Stimulated activated CD4-positive, alpha-beta T cell treated with anti-CD3 and anti-CD28 coated beads, TNF-alpha, amount 100 ng/mL, for 4 hours (primary cell): ENCODE measurements around the gene KLF15.

Experiments
- DNase-seq, 3 experiments: peaks; one replicate each; pipeline ENCODE4 v3.0.0-alpha.2; 2020; ENCODE audit warnings: low read depth in 3 of 3

KLF15 gene

DNA sequence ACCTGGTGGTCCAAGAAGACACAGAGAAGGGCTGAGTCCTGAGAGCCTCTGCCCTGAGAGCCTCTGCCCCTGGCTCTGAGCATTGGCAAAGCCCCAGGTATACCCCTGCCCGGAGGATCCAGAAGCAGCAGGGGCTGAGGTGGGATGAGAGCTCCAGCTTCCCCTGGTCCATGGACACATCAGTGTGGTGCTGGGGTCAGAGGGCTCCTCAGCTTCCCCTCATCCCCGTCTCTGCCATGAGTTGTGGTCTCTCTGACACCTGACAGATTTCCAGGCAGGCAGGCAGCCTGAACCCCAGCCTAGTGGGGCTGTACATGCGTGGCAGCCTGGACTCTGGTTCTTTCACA is 3.5 kb upstream of the KLF15 start:
- DNase-seq: no peak

DNA sequence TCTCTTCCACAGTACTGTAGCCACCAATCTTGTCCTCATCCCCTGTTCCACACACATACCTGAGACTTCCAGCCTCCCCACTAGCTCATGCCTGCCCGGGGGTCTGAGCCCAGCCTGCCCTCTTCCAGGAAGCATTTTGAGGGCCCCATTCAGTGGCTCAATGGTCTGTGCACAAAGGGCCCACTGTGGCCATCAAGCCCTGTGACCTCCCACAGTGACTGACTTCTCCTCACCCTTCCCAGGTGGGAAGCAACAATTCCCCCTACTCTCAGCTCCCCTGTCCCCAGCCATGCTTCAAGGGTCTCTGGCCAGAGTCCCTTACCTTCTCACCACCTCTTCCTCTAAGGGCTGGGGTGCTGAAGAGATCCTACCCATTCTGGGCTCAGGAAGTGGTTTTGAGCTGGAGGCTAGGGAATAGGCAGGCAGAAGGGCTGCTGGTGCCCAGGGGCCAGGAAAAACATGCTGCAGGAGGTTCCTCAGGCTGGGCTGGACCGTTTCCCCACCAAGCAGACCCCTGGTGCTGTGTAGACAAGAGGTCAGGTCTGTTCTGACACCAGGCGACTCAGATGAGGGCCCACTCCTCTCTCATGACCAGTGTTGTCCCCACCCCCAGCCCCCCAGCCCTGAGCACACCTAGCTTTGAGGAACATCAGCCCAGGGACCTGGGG is 3.0 kb upstream of the KLF15 start:
- DNase-seq: no peak

DNA sequence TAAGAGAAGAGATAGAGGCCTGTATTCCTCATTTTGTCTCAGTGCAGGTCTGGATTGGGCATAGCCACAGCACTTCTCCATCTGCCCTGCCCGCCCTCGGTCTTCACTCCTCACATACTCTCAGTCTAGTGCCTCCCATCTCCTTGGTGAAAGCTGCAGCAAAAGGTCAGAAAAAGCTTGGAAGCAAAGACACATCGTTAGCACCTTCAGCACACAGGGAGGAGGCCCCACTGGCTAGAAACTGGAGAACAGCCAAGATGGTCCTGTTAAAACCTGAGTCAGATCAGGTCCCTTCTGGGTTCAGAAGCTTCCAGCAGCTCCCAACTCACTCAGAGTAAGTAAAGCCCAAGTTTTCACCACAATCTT is 1.6 kb upstream of the KLF15 start:
- DNase-seq: no peak

DNA sequence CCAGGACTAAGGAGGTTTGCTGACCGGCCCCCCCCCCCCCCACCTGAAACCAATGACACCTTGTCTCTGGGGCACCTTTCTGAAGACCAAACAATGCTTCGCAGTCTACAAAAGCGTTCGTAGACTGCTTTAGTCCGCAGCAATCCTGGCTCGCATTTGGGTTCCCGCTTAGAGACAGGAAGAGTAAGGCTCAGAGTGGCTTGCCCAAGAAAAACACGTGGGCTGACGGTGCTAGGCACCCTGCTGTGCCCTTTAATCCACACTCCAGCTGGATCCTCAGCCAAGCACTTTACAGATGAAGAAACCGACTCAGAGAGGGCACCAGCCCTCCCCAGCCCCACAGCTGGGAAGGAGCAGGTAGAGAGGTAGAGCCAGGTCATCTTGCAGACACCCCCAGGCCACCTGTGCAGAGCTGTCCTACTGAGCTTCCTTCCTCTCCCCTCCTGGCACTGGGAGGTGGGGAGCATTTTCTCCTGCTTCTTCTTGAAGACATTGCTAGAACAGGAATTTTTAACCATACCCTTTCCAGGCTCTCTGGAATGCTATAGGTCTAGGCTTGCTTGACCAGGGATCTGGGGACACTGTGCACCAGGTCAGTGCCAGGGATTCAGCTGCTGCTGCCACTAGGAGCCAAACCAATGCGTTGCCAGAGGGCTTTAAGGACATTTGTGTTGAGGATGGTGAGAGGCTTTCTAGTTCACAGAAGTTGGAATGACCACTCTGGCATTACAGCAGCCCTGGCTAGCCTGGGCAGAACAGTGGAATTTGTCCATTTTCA is 1.0 kb upstream of the KLF15 start:
- DNase-seq: no peak

DNA sequence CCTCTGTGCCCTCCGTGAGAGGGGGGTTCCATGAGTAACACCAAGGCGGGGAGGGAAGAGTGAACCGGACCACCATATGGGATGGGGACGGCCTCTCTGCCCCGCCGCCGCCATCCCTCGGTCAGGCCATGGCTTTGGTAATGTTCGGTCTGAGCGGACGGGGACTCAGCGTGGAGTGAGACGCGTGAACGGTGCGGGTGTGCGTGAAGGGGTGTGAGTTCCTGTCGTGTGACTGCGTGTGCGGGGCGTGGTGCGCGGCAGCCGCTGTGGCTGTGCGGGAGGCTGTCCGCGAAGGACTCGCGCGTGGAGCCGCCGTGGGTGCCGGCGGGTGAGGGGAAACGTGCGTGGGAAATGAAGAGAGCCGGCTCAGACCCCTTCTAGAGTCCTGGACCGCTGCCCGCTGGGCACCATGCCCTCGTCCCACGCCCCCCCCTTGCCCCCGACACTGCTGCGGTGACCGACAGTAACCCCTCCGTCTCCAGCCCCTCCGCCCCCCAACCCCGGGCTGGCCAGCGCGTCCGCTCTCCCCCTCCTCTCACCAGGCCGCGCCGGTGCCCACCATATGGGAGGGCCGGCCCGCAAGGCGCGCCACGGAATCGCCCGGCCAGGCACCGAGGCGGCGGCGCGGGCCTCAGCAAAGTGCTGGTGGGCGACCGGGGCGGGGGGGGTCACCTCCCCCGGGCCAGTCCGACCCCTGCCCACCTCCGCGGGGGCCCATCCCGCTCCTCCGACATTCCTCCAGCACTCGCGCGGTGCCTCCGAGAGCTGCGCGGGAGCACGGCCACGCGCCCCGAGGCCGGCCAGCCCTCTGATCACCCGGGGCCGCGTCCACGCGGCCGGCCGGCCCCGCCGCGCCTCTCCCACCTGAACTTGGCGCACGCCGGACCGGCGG is 589 bp downstream of the KLF15 start:
- DNase-seq: no peak

DNA sequence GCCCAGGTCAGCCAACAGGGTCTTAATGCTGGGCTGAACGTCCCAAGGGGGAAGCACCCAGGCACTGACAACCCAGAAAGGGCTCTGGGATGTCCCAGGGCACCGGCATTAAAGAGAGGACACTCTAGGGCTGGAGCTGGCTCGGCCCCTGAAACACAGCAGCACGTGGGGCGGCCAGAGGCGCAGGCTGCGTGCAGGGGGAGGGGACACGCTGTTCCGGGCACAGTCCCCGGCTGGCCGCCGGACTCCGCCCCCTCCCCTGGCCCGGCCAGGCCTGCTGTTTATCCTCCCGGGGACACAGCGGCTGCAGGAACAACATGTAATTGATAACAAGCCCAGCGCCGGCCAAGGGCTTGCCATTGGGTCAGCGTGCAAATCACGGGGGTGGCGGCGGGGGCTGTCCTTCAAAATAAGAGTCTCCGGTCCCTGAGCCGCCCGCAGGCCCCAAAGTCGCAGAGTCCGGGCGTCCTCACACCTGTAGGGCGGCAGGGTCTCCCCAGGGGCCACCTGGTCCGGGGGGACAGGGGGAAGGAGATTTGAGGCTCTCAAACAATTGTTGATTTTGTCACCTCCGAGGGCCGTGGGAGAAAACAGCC is 1.3 kb downstream of the KLF15 start:
- DNase-seq: no peak

DNA sequence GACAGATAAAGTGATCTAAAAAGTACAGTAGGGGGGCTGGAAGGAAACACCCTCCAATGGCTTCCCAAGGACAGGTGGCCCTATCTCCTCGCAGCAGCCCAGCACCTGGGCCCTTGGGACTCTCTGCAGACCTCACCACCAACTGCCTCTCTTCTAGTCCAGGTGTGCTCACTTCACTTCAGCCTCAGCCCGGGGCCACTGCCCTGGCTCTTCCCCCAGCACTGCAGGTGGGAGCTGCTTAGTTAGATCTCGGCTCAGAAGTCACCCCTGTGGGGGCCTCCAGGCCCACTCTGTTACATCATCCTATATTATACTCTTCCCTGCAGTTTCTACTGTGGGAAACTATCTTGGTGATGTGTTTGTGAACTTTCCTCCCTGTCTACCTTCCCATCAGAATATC is 2.0 kb downstream of the KLF15 start:
- DNase-seq: no peak

DNA sequence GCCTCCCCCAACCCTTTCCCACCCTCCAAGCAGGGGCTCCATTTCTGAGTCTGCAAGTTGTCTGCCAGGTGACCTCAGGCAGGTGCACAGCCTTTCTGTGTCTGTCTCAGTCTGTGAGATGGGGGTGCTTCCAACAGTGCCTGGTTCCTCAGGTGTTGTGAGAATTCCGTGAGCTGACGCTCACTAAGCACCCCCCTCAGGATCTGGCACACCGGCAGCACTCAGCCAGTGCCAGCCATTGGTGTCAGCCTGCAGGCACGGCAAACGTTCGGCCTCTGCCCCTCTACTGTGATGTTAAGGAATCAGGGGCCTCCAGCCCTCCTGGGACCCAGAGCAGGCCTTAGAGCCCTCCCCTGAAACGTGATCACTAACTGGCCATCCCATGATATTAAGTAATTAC is 2.4 kb downstream of the KLF15 start:
- no peak for DNase-seq

DNA sequence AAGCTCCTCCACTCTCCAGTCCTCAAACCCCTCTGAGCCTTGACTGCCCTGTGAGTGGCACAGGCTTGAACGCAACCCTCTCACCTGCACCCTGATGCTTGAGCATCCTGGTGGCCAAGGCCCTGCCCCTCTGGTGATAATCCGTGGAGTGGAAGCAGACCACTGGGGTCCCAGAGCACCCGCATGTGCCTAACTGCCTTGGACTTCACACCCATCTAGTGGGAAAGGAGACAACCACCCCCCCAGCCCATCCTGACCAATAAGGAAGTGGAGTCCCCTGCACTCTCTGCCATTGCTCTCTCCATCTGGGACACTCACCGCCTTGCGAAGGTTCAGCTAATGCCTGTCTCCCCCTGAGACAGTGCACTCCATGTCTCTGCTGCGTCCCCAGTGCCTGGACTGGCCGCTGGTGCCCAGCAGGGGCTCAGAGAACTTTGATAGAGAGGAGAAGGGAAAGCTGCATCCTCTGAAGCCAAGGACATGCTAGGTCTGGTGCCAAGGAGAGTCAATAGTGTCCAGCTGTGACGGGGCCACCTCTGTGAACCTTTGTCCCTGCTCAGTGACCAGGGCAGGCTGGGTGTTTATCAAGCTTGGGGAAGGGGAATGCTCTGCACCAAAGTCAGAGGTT is 3.4 kb downstream of the KLF15 start:
- no peak for DNase-seq

DNA sequence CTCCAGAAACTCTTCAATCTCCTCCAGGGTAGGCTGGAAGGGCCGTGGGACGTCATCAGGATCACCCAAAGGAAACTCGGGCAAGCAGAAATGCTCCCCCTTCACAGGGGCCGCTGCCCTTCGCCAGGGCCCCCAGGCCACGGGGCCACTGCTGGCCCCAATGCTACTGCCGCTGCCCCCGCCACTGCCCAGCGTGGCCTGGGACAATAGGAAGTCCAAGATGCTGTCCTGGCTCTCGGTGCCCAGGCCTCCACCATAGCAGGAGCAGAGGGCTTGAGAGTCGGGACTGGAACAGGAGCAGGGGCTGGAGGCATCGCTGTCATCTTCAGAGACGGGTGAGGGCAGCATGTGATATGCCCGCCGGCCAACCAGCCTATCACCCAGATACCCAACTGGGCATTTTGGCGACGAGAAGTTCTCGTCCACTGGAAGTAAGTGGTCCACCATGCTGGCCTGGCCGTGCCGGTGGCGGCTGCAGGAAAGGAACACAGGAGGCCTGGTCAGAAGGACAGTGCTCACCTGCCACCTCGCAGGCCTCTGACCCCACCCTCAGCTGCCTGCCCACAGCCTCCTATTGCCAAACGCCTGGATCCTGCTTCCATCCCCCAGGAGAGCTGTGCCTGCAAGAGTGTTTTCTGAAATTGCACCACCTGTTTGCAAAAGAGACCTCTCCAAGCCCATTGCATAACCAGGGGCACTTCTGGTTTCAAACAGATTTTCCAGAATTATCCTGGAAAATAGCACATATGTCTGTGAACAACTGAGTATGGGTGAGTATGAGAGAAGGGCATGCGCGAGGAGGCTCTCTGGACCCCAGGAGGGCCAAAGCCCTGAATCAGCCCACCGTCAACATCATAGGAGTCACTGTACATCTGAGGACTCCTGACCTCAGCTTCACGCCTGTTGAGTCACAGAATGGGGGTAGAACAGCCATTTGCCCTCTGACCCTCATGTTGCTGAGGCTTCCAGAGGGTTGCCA is 4.4 kb downstream of the KLF15 start:
- no peak for DNase-seq

DNA sequence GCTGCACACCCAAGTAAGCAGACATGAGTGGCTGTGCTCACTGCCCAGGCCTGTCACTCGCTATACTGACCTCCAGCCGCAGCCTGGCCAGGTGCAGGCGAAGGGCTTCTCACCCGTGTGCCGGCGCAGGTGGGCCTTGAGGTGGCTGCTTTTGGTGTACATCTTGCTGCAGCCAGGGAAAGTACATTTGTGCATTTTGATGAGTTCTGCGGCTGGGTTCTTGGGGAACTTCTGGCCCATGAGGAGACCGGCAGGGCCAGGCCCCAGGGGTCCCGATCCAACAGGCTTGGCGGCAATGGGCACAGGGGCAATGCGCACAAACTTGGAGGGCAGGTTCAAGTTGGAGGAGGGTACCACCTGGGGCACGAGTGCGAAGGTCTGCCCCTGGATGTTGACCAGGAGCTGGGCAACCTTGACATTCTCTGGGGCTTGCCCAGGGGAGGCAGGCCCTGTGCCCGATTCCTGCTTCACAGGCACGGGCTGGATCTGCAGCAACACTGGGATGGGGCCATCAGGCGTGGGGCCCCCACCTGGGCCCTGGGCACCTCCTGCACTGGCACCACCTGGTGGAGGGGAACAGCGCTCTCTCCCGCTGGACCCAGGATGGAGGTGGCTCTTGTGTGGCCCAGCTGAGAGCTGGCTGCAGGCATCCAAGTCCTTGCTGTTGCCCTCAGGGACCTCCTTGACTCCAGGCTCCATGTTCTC is 5.3 kb downstream of the KLF15 start:
- DNase-seq: no peak

DNA sequence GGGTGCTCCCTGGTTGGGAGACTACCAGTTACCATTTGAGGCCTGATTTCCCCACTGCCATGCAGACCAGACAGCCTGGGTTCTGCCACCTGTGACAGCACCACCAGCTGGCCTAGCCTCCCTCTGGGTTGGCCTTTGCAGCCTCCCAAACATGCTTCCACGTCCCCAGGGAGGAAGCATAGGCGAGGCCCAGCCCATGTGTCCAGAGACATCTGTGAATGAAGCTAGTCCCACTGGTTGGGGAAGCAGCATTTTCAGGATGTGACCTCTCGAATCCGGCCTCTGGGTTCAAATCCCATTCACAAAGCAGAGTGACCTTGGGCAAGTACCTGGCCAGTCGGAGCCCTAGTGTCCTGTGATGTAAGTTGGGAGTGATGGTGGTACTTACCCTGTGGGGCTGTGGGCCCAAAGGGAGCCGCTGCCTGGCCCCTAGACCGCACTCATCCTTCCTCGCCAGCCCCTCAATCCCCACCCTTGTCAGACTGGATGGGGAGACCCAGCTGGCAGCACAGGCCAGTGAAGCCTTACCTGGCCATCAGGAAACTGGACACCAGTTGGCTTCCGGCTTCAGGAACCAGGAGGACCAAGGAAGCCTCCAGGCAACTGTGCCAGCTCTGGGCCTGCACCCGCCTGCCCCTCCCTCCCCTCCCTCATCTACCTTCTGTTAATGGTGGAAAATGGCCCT is 6.0 kb downstream of the KLF15 start:
- DNase-seq: no peak

DNA sequence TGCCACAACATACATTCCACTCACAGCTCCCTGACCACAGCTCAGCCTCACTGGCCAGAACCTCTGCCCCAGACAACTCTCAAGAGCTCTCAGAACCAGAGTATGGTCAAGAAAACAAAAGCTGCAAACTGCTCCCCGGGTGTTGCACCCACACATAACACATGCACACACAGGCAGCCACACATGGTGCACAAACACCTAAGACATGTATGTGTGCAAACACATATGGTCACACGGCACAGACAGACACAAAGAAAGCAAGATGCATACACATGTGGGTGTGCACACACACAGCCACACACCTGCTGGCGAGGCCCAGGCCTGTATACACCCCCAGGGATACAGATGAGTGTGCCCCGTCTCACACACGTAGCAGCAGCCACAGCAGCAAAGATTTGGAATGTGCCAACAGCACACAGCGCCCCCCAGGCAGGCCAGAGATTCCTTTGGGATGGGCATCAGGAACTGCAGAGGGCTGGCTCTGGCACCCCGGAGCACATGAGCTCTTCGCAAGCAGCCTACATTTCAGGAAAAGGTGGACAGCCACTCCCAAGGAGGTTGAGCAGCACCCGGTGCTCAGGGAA is 6.6 kb downstream of the KLF15 start:
- no peak for DNase-seq

DNA sequence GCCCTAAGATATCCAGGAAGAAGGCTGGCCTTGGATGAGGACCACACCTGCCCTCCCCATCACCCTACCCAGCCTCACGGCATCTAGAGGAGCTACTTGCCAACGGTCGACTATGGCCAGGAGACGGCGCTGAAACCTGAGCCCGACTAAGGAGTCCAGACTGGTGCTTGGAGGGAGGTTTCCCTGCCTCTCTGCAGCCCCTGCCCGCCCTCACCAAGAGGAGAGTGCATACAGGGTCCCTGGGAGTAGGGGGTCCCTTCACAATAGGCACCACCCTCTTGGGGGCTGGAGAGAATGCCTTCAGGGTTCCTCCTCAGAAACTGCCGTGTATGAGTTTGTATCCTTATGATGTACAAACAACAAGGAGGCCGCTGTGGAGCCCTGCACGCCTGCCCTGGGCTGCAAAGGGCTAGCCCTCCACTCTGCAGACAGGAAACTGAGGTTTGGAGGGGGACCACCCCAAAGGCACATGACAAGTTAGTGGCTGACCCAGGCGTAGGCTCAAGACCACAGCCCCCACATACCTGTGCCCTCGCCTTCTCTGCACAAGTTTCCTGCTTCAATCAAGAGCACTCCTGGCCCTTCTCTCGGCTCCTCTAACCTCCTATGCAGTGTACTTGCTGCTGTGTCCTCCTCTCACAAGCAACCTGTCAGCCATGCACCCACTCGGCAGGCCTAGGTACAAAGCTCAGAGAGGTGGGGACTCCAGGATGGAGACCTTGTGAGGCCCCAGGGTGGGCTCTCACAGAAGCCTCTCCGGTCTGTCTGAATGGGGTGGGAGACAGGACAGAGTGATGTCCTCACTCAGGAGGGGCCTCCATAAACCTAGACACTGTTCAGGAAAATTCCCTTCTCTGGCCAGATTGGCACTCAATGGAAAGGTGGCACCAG is 7.4 kb downstream of the KLF15 start:
- DNase-seq: no peak

DNA sequence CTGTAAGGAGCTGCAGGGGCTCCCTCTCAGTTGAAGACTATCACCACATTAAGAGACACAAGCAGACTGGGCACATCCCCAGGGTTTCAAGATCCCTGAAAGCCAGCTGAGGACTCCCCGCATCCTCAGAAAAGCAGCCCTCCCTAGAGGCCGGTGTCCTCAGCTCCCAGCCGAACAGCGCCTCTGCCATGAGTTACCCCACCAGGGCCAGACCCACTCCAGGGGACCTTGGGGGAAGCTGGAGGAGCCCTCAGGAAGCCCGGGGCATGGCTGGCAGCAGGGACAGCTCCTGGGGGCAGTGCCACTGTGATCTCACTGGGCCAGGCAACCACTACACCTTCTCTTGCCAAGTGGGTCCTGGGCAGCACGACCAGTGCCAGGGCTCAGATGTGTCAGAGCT is 8.1 kb downstream of the KLF15 start:
- DNase-seq: no peak

DNA sequence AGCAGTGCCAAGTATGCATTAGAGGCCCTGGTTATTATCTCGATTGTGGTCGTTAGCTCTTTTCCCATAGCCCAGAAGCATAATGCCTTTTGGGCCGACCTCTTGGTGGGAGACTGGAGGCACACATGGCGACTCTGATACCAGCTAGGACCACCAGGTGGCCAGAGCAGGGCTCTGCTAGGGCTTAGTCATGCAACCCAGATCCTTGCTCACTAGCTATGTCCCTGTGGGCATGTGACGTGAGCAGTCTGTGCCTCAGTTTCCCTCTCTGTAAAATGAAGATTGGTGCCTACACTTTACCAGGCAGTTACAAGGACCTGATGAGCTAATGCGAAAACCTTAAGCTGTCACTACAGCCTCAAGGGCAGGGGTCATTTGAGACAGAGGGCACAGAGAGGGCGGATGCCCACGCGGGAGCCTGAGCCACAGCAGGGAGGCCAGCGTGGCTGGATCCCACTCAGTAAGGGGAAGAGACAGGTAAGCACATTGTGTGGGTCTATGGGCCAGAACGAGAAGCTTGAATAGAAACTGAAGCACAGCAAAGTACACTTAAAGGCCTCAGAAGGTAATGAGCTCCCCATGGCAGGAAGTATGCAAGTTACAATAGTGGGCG is 8.8 kb downstream of the KLF15 start:
- no peak for DNase-seq

DNA sequence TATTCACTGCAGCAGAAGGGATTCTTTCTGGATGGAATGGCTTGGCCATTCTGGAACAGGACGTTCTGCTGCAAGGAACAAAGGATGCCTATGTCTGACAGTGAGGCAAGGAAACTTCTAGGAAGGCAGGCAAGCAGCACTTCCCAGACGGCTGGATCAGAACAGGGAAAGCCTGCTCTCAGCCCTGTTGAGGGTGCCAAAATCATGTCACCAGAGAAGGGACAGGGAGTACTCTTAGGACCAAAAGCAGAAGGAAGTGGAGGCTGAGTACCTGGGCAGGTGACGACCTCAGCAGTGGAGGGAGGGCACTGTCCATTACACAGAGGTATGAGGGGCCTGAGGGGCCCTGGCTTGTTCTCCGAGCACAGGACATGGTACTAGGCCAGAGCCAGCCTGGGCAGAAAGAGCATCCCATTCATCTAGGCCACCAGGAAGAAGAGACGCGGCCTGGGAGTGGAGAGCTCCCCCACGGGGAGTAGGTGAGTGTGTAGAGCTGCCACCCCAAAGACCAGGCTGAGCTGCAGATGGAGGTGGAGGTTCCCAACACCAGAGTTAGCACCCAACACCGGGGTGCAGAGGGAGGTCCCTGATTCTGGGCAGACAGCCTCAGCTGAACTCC is 9.6 kb downstream of the KLF15 start:
- DNase-seq: no peak
